Right lobe of liver (tissue), 4 donors: ENCODE data around the gene PRC1.

ENCODE experiments used
- POLR2A ChIP-seq: fragments of 450-650 bp; IDR thresholded peaks from one replicate; pipeline ENCODE4 v1.6.1; 2017; ENCODE audit warnings: antibody characterized with exemption, mild to moderate bottlenecking
- TF ChIP-seq, protein P1 (sequence below), 4 donors: fragments of 200-600 bp in 3 of 4; fragments of 450-650 bp in 1 of 4; IDR thresholded peaks; one replicate each; pipeline versions ENCODE4 v1.5.1 to v1.8.0; 2016 to 2022; ENCODE audit warnings: antibody characterized with exemption in 4 of 4, mild to moderate bottlenecking in 2 of 4
- donor health status: DM: no; HTN: no; CAD: no.
- donor health status: DM: no; HTN: no; CAD: no.
- donor health status: DM: no; HTN: yes; CAD: no.

- TF ChIP-seq, protein P1, sequence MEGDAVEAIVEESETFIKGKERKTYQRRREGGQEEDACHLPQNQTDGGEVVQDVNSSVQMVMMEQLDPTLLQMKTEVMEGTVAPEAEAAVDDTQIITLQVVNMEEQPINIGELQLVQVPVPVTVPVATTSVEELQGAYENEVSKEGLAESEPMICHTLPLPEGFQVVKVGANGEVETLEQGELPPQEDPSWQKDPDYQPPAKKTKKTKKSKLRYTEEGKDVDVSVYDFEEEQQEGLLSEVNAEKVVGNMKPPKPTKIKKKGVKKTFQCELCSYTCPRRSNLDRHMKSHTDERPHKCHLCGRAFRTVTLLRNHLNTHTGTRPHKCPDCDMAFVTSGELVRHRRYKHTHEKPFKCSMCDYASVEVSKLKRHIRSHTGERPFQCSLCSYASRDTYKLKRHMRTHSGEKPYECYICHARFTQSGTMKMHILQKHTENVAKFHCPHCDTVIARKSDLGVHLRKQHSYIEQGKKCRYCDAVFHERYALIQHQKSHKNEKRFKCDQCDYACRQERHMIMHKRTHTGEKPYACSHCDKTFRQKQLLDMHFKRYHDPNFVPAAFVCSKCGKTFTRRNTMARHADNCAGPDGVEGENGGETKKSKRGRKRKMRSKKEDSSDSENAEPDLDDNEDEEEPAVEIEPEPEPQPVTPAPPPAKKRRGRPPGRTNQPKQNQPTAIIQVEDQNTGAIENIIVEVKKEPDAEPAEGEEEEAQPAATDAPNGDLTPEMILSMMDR (IDR thresholded peaks at IDR 0.05) = peak; percentile 75 to 89 (median 87)
- TF ChIP-seq POLR2A = no peak
These were observed 59.9 kb downstream of the PRC1 start for GRCh38 chr15:90934256-90934948.
